Prostate gland (tissue), 2 donors: ENCODE measurements around the gene CLASP1. TPM values are rescaled to one million over a fixed set of nuclear protein-coding genes. Genes with fewer than 3 reads are reported as not detected.

ENCODE experiments used
- DNase-seq: peaks from one replicate; pipeline ENCODE4 v3.0.0-alpha.2; 2019; ENCODE audit warnings: low spot score
- H3K27ac ChIP-seq, 2 donors: fragments of 200-600 bp; sonication (generic); 2 replicates each; pipeline ENCODE4 v1.5.1; 2017 to 2019
- H3K27me3 ChIP-seq: fragments of 200-600 bp; sonication (generic); replicated peaks from 2 replicates; pipeline ENCODE4 v1.5.1; 2019; ENCODE audit not compliant: insufficient read depth
- H3K36me3 ChIP-seq, 2 donors: fragments of 200-600 bp; sonication (generic); 1 replicate in 1 of 2; 2 replicates in 1 of 2; pipeline versions ENCODE4 v1.5.1 to v1.8.1; 2017 to 2019
- H3K4me1 ChIP-seq: fragments of 200-600 bp; sonication (generic); replicated peaks from 2 replicates; pipeline ENCODE4 v1.5.1; 2019
- H3K4me3 ChIP-seq, 2 donors: fragments of 200-600 bp; sonication (generic); 2 replicates each; pipeline ENCODE4 v1.5.1; 2017 to 2019
- H3K9me3 ChIP-seq: fragments of 200-600 bp; sonication (generic); 2 replicates; pipeline ENCODE4 v1.5.1; 2017
- POLR2A ChIP-seq: fragments of 450-650 bp; IDR thresholded peaks from one replicate; pipeline ENCODE4 v1.6.1; 2016; ENCODE audit warnings: antibody characterized with exemption, mild to moderate bottlenecking
- POLR2AphosphoS5 ChIP-seq: sonication (generic); formaldehyde crosslinking; IDR thresholded peaks from one replicate; pipeline ENCODE4 v1.6.1; 2017; ENCODE audit warnings: antibody characterized with exemption
- WGBS: methylation state at CpG from one replicate; pipeline ENCODE4 v1.1.5; 2018; 5-methylcytosine and 5-hydroxymethylcytosine counted together
- intact Hi-C: fragments of 100-400 bp; cut with DNase I; formaldehyde crosslinking; loops from one replicate; pipeline ENCODE4 v1.14.2; 2022
- total RNA-seq, 2 donors: library from RNA; depleted of rRNA; stranded (reverse); fragments of >200 nt; gene quantifications; one replicate each; pipeline ENCODE4 v1.1.0, GENCODE V29; 2016
- TF ChIP-seq, protein P1 (sequence below), 4 experiments: fragments of 200-600 bp in 2 of 4; fragments of 450-650 bp in 2 of 4; sonication (generic) in 2 of 4; IDR thresholded peaks; 1 replicate in 3 of 4; 2 replicates in 1 of 4; pipeline ENCODE4 v1.5.1; 2016 to 2019; ENCODE audit warnings: antibody characterized with exemption in 4 of 4, mild to moderate bottlenecking in 2 of 4, moderate library complexity in 2 of 4

CLASP1 gene
- total RNA-seq, 2 donors from 2014 or later: 44.4 to 90.2 TPM

DNA sequence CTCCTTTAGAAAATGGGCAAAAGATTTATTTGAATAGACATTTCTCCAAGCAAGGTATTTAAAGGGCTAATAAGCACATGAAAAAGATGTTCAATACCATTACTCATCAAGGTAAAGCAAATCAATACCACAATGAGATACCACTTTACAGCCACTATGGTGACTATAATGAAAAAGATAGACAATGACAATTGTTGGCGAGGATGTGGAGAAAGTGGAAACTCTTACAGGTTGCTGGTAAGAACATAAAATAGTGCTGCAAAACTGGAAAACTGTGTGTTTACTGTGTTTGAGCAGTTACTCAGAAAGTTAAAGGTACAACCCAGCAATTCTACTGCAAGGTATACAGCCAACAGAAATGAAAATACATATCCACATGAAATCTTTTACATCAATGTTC, 150.5 kb downstream of the CLASP1 start:
- H3K36me3 ChIP-seq: no peaks in the 10 kb centered on the region
- TF ChIP-seq POLR2A: no peak
- TF ChIP-seq, protein P1, sequence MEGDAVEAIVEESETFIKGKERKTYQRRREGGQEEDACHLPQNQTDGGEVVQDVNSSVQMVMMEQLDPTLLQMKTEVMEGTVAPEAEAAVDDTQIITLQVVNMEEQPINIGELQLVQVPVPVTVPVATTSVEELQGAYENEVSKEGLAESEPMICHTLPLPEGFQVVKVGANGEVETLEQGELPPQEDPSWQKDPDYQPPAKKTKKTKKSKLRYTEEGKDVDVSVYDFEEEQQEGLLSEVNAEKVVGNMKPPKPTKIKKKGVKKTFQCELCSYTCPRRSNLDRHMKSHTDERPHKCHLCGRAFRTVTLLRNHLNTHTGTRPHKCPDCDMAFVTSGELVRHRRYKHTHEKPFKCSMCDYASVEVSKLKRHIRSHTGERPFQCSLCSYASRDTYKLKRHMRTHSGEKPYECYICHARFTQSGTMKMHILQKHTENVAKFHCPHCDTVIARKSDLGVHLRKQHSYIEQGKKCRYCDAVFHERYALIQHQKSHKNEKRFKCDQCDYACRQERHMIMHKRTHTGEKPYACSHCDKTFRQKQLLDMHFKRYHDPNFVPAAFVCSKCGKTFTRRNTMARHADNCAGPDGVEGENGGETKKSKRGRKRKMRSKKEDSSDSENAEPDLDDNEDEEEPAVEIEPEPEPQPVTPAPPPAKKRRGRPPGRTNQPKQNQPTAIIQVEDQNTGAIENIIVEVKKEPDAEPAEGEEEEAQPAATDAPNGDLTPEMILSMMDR (IDR thresholded peaks at IDR 0.05): no peak
- no peak for TF ChIP-seq POLR2AphosphoS5
- intact Hi-C loops: no loop called here

DNA sequence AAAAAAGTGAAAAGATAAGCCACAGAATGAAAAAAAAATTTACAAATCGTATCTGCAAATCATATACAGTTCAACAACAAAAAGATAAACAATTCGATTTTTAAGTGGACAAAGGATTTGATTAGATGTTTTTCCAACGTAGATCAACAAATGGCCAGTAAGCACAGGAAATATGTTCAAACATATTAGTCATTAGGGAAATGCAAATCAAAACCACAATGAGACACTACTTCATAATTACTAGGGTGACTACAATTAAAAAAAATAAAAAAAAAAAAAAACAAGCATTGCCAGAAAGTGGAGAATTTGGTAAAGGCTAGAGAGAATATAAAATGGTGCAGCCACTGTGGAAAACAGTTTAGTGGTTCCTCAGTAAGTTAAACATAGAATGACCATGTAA, 156.9 kb downstream of the CLASP1 start:
- Histone ChIP-seq H3K4me3 (no peak overlapping the region), H3K4me1 (no peaks in the 10 kb centered on the region), H3K27ac (no peak overlapping the region), H3K9me3 (no peaks in the 10 kb centered on the region), H3K36me3 (no peaks in the 10 kb centered on the region), H3K27me3 (no peaks in the 10 kb centered on the region)
- no peak for TF ChIP-seq POLR2A
- no peak for TF ChIP-seq POLR2AphosphoS5
- DNase-seq: no peak
- intact Hi-C loops: no loop called here
- WGBS: 95% methylated on average over 3 of the region's 3 CpGs

More for the DNA sequence above, 150.5 kb downstream of the CLASP1 start:
- no peak overlapping the region for H3K4me3 ChIP-seq
- no peak overlapping the region for H3K27ac ChIP-seq
- 96% methylated on average over 1 of the region's 1 CpG for WGBS
- H3K9me3 ChIP-seq: no peaks in the 10 kb centered on the region
- H3K4me1 ChIP-seq: no peaks in the 10 kb centered on the region
- no peaks in the 10 kb centered on the region for H3K27me3 ChIP-seq
- no peak for DNase-seq

DNA sequence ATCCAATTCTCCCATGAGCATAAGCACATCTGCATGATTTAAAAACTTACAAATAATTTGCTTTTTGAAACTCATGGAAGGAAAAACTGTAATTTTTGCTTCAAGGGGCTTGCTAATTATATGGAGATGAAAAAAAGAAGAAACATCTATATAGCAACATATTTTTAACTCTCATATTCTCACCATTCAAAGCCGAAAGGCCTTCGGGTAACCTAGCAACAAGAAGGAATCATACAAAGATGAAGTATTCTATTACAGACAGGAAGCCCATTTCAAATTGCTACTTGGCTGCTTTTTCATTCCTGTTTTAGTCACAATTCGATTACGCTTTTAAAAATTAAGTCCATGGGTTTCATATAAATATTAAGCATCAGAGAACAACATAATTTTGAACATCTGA, 157.7 kb downstream of the CLASP1 start:
- TF ChIP-seq, protein P1 (IDR thresholded peaks at IDR 0.05): no peak
- TF ChIP-seq POLR2AphosphoS5: no peak
- no peak for TF ChIP-seq POLR2A
- Histone ChIP-seq H3K27ac (no peak overlapping the region), H3K27me3 (no peaks in the 10 kb centered on the region), H3K4me1 (no peaks in the 10 kb centered on the region), H3K9me3 (no peaks in the 10 kb centered on the region), H3K4me3 (no peak overlapping the region), H3K36me3 (no peaks in the 10 kb centered on the region)
- intact Hi-C loops: no loop called here
- DNase-seq: no peak
- 93% methylated on average over 4 of the region's 4 CpGs for WGBS

DNA sequence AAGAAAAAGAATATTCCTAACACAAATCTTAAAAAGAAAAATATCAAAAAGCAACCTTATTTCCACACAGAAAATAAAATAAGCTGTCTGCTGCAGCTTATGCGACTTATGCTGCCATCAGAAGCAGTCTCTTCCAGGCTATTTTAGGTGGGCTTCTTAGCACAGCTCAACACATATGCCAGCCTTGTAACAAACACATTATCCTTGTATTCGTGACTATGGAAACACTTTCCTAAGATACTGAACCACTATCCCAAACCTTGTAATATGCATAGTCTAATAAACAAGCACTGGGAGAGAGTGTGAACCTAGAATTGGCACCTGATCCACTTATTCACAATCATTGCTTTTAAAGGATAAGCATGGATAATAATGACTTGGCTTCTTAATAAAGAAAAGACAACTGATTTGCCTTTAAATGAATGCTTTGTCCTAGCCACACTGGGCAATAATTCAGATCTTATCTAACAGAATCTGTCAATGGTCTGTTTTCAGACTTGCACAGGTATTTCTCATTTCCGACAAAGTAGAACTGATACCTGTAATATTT, 158.6 kb downstream of the CLASP1 start:
- Histone ChIP-seq H3K36me3 (no peaks in the 10 kb centered on the region), H3K4me3 (no peak overlapping the region), H3K9me3 (no peaks in the 10 kb centered on the region), H3K27ac (no peak overlapping the region), H3K27me3 (no peaks in the 10 kb centered on the region), H3K4me1 (no peaks in the 10 kb centered on the region)
- 60% methylated on average over 3 of the region's 3 CpGs for WGBS
- TF ChIP-seq, protein P1 (IDR thresholded peaks at IDR 0.05): no peak
- no peak for TF ChIP-seq POLR2A
- no peak for TF ChIP-seq POLR2AphosphoS5
- intact Hi-C loops: no loop called here
- no peak for DNase-seq

DNA sequence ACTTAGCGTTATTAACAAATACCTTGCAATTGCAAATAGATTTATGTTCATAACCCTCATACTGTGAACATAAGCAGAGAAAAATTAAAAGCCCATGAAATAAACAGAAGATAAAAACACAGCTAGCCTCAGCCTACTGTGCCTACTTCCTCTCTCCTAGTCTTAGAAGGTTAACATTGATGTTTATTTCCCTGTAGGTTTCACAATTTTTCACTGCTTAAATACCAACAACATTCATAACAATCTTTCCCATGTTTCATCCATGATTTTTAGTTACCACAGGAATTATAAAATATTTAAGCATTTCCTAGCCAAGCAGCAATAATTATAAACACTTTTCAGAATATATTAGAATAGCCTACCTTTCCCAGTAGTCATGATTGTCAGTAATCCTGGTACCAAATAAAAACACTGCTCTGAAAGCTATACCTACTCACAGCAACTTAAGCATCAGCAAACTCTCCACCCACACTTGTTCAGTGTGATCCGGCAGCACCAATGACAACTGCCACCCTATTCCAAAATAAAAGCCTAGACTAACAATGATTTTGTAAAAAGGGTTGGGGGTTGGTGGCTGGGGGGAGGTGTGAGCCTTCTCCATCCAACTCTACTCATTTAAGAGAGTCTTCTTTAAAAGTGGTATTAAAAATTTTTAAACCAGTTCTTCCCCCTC, 159.2 kb downstream of the CLASP1 start:
- Histone ChIP-seq H3K9me3 (no peaks in the 10 kb centered on the region), H3K36me3 (no peaks in the 10 kb centered on the region), H3K27ac (no peak overlapping the region), H3K4me3 (no peak overlapping the region), H3K27me3 (no peaks in the 10 kb centered on the region), H3K4me1 (no peaks in the 10 kb centered on the region)
- DNase-seq: no peak
- TF ChIP-seq, protein P1 (IDR thresholded peaks at IDR 0.05): no peak
- TF ChIP-seq POLR2A (no peak), POLR2AphosphoS5 (no peak)
- intact Hi-C loops: no loop called here
- WGBS: 53% methylated on average over 2 of the region's 2 CpGs
